ENCODE results near the gene SMARCAL1.

SMARCAL1 gene

DNA sequence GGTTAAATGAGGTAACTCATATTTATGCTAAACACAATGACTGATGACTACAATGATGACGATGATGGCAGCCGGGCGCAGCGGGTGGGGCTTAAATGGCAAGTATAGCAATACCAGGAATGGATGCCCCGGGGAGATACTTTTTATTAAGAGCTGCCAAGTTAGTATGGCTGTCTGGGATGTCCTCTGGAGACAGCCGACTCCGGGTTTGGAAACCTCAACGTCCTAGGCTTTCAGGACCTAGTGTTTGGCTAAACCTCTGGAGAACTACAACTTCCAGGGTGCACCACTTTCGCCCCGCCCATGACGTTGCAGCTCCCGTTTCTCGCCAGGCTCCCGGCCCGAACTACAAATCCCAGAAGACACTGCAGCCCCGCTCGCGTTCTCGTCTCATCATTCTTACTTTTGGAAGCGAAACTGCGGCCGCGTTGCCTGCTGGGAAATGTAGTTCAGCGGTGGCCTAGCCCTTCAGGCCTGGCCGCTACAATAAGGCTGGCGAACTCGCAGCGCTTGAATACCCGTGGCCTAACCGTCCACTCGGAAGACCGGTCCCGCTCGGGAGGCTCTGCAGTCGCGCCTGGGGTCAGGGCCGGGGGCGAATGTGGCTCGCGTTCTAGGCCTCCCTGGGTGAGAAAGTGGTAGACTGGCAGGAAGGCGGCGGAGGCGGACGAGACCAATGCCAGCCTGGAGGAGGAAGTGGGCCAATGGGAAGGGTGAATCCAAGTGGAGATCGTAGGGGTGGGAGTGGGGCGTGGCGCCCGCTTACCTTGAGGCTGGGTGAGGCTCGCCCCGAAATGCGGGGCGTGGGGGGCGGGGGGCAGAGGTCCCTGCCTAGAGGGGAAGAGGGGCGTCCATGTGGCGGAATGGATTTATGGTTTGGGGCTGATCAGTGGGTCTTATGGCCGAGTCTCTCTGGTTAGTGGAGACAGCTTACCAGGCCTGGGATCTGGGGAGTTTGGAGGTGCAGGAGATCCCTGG lies at the start of gene SMARCAL1:
Gene SMARCAL1, plus strand, starts transcription at position 463 of the 978 bp plus-strand sequence. CDS start 2,221 bp downstream, outside the sequence.
- peak; percentile 96 for DNase-seq

DNA sequence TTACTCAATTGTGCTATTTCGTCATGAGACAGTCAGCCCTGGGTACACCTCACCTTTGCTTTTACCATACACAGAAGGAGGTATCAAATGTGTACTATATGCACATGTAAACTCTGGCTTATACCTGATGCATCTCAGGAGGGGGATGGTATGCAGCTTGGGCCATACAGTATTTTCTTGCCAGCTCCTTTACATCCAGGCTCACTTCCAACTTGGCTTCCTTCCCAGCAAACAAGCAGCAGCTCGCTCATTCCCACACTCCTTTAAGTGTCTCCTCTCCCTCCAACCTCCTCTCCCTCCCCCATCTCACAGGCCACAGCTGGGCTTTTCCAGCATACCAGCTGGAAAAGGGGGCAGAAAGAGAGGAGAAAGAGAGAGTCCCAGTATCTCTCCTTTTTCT lies 49.6 kb upstream of the SMARCAL1 start:
- DNase-seq: no peak

- DNase-seq: no peak
Observed at GRCh38 chr2:216363221-216363620, 49.1 kb upstream of the SMARCAL1 start.

DNA sequence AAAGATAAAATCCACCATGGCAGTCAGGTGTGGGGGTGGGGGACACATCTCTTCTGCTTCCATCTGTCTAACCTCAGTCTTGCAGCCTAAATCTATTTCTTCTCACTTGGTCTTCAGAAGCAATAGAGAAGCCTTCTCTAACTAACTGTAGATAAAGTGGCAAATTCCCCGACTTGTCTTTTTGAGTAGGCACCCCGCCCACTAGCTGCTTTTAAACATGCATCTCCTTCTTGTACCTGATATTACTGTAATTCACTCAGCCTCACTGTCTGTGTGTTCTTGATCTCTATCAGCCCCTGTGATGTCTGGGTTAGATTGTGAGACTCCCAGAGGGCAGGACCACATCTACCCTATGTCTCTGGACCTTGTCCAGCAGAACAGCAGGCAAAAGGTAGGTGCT lies 46.8 kb upstream of the SMARCAL1 start:
- no peak for DNase-seq

DNA sequence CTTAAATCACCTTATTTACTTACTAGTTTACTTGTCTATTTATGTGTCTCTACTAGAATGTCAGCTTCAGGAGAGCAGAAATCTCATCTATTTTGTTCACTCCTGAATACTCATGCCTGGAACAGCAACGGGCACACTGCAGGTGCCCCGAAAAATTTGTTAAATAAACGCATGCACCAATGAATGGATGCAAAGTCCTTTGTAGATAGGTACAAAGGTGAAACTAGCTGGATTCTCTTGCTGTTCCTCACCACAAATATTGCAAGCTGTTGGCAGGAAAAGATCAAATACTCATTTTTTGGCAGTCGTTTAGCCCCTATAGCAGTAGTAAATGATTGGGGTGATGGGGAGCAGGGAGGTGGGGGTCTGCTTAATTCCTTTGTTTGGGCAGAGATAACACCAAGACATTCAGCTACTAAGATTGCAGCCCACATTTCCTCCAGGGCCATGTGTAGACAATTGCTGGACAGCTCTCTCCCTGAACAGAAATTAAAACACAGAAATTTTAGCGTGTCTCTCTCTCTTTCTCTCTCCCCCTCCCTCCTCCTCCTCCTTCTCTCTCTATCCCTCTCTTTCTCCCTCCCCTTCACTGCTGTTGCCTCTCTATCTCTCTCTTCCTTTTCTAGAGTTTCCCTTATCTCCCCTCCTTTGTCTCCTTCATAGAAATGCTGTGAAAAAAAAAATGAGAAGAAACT lies 45.4 kb upstream of the SMARCAL1 start:
- DNase-seq: no peak

DNA sequence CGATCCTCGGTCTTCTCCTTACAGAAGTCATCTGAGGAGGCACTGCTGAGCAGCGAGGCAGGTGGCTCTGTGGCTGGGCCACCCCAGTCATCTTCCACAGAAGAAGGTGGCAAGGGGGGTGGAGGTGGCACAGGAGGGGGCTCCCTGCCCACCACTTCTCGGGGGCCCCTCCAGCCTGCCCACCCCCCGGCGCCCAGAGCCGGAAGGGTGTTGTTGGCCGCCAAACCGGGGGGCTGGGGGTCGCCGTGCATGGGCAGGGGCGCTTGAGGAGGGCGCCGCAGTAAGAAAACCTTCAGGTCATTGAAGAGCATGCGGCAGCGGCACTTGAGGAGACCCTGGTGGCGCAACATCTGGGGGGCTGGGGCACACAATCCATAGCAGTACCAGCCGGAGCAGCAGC lies 42.5 kb upstream of the SMARCAL1 start:
- DNase-seq: no peak

DNA sequence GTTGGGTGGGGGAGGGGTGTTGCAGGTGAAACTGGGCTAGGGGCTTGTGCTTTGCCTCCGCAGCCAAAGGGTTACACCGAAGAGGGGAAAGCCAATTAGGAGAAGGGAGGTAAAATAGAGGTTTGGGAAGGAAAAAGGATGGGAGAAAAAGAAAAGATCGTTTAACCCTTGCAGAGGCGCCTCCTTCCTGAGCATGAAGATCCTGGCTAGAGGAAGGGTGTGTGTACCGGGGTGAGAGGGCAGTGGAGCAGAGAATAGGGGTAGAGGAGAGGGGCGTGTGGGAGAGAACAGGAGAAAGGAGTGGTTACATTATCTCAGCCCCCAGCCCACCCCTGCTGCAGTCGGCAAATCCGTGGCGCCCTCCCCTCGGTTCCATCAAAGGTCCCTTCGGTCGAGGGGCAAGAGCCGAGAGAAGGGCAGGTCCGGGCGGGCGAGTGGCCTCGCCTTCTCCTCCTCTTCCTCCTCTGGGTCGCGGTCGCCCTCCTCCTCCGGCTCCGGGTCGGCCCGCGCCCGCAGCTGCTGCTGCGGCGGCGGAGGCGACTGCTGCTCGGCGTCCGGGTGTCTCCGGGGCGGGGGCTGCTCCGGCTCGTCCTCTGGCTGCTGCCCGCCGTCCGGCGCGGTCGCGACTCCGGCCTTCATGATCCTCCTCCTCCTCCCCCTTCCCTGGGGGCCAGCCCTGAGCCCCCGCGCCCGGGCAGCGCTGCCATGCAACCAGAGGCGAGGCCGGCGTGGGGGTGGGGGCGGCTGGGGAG lies 41.1 kb upstream of the SMARCAL1 start:
- DNase-seq: peak; percentile 49

DNA sequence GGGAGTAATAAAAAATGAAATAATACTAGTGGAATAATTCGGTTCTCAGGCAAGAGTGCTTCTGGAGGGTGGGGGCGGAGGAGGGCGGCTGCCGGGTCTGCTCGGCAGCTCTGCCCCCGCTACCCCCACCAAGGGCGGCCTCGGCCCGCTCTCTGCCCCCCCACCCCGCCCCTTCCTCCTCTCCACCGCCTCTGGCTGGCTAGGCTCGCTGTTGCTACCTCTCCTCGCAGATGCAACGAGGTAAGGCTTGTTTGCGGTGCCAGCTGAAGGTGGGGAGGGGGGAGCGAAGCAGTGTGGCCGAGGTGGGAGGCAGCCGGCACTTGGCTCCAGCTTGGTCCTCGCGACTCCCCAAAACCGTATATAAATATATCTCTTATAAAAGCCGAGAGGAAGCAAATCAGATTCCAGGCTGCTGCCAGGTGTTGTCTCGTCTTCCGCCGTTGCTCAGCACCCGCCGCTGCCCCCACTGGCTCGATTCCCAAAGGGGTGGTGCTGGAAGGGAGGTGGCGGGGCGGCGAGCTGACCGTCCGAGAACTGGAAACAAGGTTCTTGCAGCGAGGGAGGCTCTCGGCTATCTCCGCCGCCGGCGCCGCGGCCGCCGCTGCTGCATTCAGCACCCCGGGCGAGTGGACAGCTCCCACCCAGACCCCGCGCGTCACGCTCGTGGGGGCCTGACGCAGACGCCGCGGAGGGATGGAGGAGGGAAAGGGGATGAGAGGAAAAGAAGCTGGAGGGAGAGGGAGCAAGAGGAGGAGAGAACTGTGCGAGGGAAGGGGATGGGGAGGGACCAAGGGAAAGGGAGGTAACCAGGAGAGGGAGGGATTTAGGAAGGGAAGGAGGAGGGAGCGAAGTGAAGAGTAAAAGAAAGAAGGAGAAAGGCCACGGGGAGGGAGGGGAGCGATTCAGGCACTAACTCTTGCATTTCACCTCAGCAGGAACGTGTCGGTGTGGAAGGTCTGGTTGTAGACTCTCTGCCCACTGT lies 40.3 kb upstream of the SMARCAL1 start, which contains the start of gene MARCHF4:
Gene MARCHF4, minus strand, starts transcription at position 763 of the 982 bp plus-strand sequence. CDS start 2,223 bp downstream, outside the sequence.
- DNase-seq: peak; percentile 85

DNA sequence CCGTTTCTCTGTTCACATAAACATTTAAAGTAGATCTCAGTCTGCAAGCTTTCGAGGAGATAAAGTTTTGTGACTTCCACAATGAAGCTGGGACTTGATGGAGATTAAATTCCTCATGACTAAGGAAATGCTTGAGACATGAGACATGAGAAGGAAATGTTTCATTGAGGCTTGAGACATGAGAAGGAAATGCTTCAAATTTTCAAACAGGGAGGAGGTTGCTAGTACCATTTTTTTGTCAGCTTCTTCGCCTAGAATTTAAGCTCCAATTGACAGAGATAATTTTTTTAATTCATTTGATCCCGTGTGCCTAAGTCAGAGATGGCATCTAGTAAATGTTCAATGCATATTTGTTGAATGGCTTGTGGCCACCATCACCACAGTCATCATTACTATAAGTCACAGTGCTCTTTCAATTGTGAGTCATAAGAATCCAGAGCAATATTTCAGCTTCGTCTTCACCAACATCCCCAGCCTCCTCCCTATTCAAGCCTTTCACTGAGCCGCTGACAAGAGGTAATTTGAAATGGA lies 39.5 kb upstream of the SMARCAL1 start:
- DNase-seq: no peak

GRCh38 chr2:216373896-216374295 lies 38.4 kb upstream of the SMARCAL1 start:
- no peak for DNase-seq

GRCh38 chr2:216375286-216375685 lies 37.0 kb upstream of the SMARCAL1 start:
- DNase-seq: no peak

DNA sequence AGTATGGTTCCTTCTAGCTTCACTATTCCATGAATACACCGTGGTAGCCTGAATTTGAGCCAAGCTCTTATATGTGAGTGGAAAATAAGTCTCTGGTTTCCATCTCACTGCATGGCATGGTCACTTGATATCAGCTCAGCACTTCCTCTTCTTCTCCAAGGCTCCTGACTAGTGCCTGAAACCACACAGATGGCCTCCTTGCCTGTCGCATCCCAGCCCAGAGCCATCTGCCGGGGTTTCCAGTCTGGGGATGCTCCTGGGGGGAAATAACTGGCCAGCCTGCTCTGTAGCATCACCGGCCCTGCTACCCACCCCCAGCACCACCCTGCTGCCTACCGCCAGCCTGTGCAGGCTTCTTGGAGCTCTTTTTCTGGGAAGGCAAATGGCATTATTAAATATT lies 32.3 kb upstream of the SMARCAL1 start:
- DNase-seq: no peak

DNA sequence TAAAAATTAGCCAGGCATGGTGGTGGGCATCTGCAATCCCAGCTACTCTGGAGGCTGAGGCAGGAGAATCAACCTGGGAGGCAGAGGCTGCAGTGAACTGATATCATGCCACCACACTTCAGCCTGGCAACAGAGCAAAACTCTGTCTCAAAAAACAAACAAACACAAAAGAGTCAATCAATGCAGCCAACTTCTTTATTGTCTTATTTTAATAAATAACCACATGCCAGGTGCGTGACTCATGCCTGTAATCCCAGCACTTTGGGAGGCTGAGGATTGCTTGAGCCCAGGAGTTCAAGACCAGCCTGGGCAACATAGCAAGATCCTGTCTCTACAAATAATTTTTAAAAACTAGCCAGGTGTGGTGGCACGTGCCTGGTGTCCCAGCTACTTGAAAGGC lies 27.9 kb upstream of the SMARCAL1 start:
- peak; percentile 3 for DNase-seq

DNA sequence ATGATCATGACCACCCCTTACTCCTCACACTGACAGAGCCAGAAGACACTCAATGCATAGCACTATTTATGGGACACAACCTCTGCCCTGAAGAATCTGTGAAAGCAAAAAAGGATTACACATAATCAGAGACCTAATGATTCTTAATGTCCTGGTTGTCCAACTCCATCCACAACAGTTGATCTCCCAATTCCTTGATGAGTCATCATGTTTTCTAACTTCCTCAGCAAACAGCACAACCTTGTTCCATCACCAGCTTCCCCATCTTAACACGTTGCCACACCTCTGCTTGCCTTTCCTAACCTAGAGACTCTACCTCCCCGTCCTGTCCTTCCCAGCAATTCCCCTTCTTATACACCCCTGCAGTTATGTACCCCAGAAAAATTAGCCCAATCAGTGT lies 26.8 kb upstream of the SMARCAL1 start:
- DNase-seq: no peak

DNA sequence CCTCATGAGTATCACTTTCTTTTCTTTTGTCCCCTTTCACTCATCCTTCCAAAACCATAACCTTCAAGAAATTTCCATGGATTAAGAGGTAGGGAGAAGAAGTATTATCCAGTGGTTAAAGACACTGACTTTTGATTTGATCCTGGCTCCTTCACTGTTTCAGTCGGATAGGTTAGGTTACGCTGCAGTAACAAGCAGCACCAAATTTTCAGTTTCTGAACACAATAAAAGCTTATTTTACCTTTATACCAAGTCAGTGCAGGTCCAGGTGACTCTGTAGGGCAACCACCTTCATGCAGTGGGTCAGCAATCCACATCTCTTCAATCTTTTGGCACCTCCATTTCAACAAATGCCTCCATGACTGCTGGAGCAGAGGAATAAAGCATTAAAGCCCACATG lies 25.0 kb upstream of the SMARCAL1 start:
- DNase-seq: no peak

DNA sequence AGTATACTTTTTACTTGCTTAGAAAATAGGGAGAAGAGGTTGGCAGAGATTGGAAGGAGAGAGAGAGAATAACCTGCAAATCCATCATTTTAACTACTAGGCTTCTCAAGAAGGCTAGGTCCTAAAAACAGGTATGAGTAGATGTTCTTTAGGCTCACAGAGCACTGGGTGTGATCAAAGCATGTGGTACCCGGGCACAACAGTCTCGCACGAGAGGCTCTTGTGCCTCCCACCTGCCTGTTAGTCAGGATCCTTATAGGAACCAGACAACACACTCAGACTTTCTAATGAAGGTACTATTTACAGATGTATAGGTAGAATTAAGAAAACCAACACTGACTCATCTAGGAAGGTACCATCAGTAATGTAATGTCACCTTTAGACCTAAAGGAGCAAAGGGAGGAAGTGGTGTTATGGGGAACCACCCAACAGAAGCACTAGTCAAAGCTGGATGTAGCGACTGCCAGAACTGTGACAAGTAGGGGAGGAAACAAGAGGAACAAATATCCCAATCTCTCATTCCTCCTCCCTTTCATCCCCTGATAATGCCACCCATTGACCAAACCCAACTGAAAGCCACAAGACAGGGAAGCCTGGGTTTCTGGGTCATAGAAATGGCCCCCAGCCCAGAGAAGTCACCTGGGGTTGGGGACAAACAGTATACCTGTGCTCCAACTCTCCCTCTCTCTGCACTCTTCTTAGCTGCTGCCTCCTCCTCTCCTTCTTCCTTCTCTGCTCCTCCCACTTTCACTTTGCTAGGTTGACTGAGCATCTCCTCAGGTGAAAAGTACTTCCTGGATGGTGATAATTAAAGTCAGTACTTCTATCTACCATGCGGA lies 24.0 kb upstream of the SMARCAL1 start:
- DNase-seq: peak; percentile 54

DNA sequence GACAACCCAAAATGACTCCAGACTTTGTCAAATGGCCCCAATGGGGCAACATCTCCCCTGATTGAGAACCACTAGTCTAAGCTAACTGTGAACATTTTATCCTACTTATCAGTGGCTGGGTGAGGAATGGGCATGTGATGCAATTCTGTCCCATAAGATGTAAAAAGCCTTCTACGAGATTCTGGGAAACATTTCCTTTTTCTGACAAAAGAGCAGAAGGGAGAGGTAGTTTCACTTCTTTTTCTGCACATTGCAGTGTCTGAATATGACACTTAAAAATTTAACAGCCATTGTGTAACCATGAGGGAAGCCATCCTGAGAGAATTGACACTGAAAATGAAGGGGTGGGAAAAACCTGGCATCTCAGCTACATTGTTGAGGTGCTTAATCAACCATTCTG lies 22.7 kb upstream of the SMARCAL1 start:
- no peak for DNase-seq

DNA sequence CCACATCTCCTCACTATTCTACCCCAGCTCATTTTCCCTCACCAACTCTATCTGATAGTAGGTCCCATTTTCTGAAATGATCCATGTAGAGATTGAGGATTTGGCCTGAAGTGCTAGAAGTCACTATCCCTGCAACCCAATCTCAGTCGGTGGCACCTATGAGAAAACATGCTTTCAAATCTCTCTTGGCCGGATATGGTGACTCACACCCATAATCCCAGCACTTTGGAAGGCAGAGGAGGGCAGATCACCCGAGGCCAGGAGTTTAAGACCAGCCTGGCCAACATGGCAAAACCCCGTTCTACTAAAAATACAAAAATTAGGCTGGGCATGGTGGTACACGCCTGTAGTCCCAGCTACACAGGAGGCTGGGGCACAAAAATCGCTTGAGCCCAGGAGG lies 20.9 kb upstream of the SMARCAL1 start:
- DNase-seq: peak; percentile 11

DNA sequence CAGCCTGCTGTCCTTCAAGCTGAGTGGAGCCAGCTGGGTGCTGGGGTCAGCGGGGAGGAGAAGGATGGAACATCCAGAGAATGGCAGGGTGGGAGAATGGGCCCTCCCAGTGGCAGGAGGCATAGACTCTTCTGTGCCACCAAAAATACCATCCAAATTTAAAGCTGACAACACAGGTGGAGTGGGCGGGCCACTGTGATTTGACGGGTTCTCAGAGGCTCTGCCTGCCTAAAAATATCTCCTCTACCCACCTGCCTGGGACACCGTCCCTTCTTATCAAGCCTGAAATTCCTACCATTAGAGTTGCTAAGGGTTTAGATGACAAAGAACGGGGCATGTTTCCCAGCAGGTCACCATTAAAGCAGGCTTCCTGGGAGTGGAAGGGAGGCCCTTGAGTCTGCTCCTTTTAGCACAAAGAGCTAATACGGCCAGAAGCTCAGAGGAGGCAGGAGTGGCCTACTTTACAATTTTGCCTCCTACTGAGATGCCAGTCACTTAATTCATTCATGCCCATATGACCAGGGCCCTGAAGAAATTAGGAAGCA lies 20.2 kb upstream of the SMARCAL1 start:
- no peak for DNase-seq

All from DMS53 (cell line).